GM19372 (cell line): ENCODE results near the gene KIF5A.
"Not testable (repeated sequence)": the region's sequence is repeated elsewhere in the genome, so short reads cannot be mapped to it uniquely, and the experiment has no call there.

Source experiments
- ATAC-seq: cut with Tn5 transposase; IDR thresholded peaks from one replicate; pipeline ENCODE4 v1.9.1; 2021; ENCODE audit warnings: mild to moderate bottlenecking, low read depth, moderate library complexity; ENCODE audit not compliant: unreplicated experiment

KIF5A gene

DNA sequence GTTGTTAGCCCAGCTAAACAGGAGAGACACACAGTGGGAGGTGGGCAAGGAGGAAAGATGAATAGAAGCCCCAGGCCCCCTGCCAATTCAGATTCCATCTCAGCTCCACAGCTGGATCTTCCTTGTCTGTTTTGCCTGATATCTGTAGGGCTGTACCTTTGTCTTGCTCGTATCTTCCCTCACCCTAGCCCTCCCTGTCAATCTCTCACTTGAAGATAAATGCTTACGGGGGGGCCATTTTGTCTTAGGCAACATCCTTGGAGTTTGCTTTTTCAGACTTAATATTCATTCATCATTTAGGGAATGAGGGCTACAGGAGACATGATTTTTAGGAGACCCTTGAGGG, 2.4 kb downstream of the KIF5A start:
- ATAC-seq, result no peak

DNA sequence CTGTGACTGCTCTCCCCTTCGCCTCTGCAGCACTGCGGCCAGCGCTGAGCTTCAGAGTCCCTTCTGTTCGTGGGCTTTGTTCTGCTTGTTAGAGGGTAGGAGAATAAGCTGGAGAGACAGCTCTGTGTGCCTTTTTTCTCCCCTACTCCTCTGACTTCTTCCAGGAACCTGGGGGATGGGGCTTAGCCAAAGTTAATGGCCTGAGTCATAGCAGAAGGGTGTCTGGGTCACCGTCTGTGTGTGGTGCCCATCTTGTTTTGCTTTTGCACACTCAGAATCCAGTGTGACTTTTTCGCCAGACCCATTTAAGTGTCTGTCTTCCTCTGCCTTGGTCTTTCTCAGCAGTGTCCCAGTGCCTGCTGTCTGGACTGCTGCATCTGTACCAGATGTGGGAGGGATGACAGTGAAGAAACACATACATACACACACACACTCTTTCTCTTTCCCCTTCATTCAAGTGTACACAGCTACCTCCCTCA, 3.0 kb downstream of the KIF5A start:
- ATAC-seq, result no peak

DNA sequence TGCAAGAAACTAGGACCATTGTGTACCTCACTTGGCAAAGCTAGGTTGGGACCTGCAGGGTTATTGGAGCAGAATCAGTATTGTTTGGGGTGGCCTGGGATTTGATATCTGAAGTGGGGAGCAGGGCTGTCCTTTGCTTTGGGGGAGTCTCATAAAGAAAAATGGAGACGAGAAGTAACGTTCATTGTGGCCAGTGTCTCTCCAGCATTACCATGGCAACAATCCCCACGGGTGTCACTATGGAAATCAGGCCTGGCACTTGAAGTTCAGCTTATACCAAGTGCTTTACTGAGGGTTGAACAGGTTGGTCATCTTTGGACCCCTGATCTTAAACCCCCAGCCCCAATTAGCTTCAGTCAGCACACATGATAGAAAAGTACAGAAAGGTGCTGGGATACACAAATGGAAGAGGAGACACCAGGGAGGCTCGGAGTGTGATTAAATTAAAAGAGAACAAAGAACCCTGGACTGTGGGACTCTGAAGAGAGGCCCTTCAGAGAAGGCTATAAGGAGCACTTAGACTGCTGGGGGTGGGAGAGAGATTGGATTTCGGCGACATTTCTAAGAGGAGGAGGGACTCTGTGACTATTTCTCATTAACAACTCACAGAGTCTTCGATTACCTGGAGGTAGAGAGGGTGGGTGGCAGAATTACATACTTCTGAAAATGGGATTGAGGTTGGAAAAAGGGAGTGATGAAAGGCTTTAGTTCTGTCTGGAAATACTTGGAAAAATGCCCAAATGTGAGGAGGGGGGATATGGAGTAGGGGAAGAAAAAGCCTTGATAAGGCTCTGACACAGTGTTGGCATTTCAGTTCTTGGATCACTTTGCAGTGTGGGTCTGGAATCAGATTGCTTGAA, 3.7 kb downstream of the KIF5A start:
- no peak for ATAC-seq

DNA sequence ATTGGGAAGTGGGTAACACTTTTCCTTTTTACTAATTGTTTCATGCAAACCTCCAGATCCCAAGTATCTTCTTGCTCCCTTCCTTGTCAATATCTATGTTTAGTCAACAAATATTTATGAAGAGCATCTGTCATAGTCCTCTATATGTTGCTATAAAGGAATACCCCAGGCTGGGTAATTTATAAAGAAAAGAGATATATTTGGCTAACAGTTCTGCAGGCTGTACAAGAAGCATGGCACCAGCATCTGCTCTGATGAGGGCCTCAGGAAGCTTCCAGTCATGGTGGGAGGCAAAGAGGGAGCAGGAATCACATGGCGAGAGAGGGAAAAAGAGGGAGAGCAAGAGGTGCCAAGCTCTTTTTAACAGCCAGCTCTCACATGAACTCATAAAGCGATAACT, 4.6 kb downstream of the KIF5A start:
- no peak for ATAC-seq

DNA sequence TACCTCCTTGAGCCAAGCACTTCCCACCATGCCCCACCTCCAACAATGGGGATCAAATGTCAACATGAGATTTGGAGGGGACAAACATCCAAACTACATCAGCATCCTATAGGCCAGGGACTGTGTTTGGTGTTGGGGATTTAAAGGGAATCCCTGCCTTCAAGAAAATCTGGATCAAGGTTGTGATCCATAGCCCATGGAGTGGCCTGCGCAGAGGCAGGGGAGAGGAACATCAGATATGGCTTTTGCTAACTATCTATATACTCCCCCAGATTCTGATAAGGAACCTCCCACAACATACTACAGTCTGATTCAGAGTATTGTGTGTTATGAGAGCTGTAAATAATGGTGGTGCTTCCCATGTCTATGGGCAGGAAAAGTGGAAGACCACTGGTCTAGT, 5.1 kb downstream of the KIF5A start:
- no peak for ATAC-seq

DNA sequence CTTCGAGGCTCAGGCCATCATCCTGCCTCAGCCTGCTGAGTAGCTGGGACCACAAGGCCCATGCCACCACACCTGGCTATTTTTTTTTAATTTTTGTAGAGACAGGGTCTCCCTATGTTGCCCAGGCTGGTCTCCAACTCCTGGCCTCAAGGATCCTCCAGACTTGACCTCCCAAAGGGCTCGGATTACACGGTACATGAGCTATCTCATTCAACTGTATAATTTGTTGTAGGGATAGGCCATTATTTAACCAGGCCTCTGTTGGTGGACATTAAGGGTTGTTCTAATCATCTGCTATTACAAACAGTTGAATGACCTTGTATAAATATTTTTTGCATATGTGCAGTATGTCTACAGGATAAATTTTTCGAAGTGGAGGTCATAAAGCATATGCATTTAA, 9.0 kb downstream of the KIF5A start:
- ATAC-seq, result no peak

DNA sequence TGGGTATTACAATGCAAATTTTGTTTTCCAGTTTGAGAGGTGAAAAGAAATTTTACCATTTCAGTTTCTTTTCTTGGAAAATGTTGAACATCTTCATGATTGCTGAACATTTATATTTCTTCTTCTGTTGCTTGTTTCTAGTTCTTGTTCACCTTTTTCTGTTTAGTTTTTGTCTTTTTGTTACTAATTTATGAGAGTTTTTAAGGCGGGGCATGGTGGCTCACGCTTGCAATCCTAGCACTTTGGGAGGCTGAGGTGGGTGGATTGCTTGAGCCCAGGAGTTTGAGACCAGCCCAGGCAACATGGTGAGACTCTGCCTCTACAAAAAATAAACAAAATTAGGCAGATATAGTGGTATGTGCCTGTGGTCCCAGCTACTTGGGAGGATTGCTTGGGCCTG, 10.7 kb downstream of the KIF5A start:
- ATAC-seq, result no peak

DNA sequence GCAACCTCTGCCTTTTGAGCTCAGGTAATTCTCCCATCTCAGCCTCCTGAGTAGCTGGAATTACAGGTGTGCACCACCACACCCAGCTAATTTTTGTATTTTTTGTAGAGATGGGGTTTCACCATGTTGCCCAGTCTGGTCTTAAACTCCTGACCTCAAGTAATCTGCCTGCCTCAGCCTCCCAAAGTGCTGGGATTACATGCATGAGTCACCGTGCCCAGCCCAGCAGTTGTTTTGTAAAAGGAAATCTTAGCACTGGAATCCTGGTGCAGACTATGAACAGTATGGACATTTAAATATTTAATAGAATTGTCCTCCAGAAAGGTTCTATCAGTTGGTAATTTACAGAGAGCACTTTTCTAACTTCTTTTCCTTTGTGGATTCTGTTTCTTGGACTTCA, 11.3 kb downstream of the KIF5A start:
- not testable (repeated sequence) for ATAC-seq

DNA sequence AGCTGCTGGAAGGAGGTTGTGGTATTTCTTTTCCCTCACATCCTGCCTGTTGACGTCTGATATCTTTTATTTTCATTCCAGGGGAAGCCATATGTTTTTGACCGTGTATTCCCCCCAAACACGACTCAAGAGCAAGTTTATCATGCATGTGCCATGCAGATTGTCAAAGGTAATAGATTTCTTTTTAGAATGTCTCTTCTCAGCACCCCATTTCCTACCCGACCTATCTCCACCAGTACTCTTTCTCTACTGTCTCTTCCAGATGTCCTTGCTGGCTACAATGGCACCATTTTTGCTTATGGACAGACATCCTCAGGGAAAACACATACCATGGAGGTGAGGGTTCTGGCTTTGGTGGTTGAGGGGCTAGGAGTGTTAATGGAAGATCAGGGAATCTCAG, 13.5 kb downstream of the KIF5A start:
- no peak for ATAC-seq

DNA sequence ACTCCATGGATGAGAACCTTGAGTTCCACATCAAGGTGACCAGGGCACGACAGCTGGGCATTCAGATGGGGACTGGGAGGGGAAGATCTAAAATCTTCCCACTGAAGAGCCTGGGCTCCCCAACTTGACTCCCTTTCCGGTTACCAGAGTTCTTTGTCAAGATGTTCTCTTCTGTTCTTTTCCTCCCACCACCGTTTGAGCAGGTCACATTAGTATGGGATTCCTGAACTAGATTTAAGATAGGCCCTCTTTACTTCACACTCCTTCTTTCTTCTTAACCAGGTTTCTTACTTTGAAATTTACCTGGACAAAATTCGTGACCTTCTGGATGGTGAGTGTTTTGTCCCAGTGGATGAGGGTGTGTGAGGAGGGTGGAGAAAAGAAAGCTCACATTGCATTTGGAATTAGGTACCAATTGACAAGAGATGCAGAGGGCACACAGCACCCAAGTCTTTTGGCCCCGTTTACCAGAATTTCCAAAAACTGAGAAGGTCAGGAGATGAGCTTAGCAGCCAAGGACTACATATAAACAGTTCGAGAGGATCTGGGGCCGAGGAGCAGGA, 14.4 kb downstream of the KIF5A start:
- ATAC-seq, result no peak

DNA sequence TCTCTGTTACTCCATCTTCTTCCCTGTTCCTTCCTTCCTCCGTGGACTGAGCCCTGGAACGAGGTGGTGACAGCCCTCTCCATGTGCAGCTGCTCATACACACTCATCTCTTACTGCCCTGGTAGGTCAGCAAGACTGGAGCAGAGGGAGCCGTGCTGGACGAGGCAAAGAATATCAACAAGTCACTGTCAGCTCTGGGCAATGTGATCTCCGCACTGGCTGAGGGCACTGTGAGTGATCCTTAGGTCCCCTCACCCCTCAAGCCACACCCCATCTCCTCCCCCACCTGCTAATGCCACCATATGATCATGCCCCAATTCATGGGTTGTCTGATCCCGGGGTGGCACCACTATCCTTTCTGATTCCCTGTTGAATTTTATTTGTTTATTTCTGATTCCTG, 19.0 kb downstream of the KIF5A start:
- ATAC-seq, result no peak

DNA sequence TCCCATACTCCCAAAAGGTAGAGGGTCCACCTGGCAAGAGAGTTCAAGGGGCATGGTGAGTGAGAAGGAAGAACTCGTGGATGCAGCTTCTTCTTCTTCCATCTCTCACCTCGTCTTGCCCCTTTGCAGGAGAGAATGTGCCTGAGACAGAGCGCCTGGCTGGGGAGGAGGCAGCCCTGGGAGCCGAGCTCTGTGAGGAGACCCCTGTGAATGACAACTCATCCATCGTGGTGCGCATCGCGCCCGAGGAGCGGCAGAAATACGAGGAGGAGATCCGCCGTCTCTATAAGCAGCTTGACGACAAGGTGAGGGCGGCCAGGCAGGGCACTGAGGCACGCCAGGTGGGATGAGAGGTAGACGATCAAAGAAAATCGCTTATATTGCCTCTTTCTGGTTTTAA, 20.0 kb downstream of the KIF5A start:
- ATAC-seq, result no peak

DNA sequence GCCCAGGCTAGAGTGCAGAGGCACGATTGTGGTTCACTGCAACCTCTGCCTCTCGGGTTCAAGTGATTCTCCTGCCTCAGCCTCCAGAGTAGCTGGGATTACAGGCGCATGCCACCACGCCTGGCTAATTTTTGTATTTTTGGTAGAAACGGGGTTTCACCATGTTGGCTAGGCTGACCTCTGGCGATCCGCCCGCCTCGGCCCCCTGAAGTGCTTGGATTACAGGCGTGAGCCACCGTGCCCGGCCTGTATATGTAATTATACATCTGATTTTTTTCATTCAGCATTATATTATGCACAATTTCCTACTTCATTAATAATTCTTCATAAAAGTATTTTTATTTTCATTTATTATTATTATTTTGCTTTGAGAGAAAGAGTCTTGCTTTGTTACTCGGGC, 20.6 kb downstream of the KIF5A start:
- not testable (repeated sequence) for ATAC-seq

DNA sequence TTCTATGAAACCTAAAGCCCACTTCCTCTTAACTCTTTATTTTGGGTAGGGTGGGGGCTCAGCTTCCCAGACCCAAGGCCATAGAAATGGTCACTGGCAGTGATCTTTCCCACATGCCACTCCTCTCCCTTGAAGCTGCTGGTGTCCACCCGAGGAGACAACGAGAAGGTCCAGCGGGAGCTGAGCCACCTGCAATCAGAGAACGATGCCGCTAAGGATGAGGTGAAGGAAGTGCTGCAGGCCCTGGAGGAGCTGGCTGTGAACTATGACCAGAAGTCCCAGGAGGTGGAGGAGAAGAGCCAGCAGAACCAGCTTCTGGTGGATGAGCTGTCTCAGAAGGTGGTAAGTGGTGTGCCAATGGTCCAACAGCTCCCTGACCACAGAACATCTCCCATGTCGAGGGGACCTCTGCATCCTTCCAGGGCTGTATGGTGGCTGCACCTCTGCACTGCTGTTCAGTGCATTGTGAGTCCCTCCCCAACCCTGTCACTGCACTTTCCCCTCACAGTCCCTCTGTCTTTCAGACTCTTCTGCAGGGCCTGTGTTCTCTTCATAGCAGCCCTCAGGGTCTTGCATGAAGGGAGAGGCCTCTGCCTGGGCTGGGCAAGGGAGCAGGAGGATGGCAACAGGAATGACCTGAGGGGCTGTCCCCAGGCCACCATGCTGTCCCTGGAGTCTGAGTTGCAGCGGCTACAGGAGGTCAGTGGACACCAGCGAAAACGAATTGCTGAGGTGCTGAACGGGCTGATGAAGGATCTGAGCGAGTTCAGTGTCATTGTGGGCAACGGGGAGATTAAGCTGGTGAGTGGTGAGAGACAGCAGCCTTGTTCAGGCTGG, 22.3 kb downstream of the KIF5A start:
- no peak for ATAC-seq

DNA sequence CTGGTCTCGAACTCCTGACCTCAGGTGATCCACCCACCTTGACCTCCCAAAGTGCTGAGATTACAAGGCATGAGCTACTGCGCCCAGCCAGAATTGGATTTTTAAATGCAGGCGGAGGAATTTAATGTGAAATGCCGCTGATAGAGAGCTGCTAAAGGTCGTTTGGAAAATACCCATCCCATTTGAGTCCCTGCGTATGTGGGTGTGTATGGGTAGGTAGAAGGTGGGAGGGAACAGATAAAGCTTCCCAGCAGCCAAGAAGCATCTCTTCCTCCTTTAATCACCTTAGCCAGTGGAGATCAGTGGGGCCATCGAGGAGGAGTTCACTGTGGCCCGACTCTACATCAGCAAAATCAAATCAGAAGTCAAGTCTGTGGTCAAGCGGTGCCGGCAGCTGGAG, 25.0 kb downstream of the KIF5A start:
- ATAC-seq, result no peak

DNA sequence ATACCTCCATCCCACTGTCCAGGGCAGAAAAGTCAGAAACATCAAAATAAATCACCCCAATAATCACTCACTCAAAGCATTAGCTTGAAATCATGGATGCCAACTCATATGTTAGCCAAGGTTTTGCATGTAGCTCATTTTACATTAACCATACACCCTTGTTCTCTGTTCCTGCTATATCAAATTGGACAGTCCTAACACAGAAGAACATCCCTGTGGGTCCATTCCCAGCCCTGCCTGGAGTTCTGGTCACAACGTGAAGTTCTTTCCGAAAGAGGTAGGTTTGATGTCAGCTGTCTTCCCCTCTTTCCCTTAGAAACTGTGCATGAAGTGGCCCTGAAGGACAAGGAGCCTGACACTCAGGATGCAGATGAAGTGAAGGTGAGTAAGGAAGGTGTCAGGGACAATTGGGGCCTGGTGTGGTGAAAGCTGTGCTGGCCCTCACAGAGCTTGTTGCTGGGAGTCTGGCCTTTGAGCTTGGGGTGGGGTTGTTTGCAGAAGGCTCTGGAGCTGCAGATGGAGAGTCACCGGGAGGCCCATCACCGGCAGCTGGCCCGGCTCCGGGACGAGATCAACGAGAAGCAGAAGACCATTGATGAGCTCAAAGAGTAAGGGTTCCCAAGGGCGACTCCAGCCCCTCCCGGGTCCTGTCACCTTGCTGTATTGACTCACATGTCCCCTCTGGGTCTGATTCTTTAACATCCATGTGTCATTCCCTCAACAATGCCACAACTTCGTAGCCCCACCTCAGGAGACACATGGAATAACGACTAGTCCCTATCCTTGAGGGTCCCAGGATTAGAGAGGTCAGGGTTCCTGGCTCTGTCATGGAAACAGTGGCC, 26.1 kb downstream of the KIF5A start:
- no peak for ATAC-seq

DNA sequence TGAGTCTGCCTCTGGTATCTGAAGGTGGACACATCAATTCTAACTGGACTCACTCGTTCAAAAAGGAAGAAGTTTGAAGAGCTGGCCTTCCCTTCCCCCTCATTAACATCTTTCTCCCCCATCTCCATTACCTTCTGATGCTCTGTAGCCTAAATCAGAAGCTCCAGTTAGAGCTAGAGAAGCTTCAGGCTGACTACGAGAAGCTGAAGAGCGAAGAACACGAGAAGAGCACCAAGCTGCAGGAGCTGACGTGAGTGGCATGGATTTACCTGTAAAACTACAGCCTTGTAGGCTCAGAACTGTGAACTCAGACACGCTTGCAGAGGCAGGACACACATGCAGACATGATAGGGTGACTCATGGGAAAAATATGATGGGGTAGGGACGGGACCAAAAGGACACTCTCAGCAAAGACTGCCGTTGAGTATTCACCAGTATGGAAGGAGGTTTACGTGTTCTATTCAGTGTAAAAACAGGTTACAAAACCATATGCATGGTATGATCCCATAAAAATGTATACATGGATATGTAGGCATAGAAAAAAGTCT, 26.8 kb downstream of the KIF5A start:
- no peak for ATAC-seq

DNA sequence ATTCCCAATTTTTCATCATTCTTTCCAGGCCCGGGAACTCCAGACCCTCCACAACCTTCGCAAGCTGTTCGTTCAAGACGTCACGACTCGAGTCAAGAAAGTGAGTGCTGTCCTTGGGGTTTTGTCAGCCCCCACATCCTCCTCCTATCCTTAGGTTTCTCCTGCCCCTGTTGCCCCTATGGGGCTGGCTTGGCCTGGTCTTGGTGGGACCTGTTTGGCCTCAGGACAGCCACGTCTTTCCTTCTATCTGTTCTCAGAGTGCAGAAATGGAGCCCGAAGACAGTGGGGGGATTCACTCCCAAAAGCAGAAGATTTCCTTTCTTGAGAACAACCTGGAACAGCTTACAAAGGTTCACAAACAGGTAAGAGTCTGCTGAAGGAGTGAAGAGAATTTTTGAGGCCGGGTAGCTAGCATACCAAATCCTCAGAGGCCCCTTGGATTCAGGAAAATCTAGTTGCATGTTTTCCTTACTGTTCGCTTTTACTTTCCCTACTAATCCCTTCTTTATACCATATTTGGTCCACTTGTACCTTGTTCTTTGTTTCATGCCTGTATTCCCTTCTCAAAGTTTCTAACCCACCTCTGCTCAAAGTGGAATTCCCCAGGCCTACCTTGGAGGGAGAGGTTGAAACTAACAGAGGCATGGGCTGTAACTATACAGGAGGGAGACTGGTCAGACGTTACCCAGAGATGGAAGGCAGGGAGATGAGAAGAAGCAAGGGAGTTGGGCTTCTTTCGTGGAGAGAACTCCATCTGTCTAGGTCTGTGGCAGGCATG, 28.3 kb downstream of the KIF5A start:
- ATAC-seq, result no peak

DNA sequence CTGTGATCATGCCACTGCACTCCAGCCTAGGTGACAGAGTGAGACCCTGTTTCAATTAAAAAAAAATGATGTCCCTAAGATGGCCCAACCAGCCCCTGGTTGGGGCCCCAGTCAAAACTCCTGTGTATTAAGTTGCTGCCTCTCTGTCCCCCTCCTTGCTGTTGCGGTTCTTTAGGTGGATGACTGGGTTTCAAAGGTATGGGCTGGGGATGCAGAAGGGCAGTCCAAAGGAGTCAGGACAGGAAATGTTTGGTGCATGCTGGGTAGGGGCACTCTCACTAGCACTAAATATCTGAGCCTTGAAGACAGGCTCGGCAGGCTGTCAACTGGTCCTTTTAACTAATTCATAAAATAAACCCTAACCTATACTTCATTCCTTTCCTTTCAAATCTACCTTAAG, 29.2 kb downstream of the KIF5A start:
- ATAC-seq, result no peak
